ENCODE measurements around the gene RAPGEF1.

The RAPGEF1 gene

DNA sequence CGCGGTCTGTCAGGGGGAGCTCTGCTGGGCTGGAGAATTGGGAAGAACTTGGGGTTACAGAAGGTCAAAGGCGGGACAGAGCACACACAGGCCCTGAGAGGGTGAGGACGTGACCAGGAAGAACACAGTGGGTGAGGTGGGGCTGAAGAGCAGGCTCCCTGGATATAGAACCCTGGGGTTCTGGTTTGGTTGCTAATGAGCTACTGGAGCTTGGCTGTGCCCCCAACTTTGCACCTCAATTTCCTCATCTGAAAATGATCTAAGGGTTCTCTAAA is 110.7 kb downstream of the RAPGEF1 start (continued):
- TF ChIP-seq, protein P1, sequence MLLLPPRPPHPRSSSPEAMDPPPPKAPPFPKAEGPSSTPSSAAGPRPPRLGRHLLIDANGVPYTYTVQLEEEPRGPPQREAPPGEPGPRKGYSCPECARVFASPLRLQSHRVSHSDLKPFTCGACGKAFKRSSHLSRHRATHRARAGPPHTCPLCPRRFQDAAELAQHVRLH (tag by site-specific recombination; IDR thresholded peaks at IDR 0.05) = no peak

DNA sequence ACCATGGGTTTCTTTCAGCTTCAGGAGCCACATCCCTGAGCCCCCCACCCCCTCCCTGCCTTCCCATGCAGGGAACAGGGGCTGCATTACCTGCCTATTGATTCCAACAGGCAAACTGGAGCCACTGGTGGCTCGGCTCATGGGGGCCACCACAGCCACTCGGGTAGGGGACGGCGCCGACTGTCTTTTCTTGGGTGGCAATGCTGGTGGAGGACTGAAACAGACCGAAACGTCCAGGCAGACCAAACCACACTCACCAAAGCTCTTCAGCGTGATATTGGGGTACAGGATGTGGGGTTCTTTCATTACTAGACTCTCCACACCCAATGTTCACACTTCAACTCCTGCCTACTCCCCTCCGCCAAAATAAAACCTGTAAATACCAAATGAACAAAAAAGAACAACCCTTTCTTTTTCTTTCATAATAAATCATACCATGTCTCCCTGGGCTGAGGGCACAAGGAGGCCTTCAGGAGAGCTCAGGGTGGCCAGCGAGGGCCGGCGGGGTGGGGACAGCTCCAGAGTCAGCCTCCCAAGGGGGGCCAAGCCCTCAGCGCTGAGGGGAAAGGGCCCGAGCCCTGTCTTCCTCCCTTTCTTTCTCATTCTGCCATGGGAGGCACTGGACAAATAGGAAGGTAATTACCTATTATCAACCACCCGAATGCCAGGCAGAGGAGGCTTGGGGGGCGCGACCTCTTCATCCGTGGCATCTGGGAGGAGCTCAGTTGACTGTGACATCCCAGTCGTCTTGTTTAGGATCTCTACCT is 111.2 kb downstream of the RAPGEF1 start:
- Histone ChIP-seq H3K4me1 (ENCODE audit: control insufficient read depth, insufficient read depth, low read length) (peaks cover 2% of the 10 kb centered on the region; the same call in 1 of the 2 replicates), H3K36me3 (ENCODE audit: control insufficient read depth in 2 of 2, insufficient read depth in 1 of 2, low read length in 2 of 2) (peaks cover 0 to 29% of the 10 kb centered on the region in 2 experiments; a peak in 2 of 3 replicates), H3K27ac (ENCODE audit: extremely low read depth, low read depth, low read length) (no peak overlapping the region), H3K9me3 (ENCODE audit: control insufficient read depth, insufficient read depth, low read depth, low read length) (no peaks in the 10 kb centered on the region), H3K4me3 (ENCODE audit: low read depth, low read length) (no peak overlapping the region)
- POLR2A ChIA-PET = interaction anchor here (0.6 kb wide), 1 partner anchor 128 kb away, joined by 4 read pairs; no protein-coding TSS in a partner anchor
- CTCF ChIA-PET = interaction anchor here (0.6 to 2.0 kb wide), 3 partner anchors 112 to 478 kb away, joined by 3 to 6 read pairs (median 3); partner anchors contain the start of gene RAPGEF1
- TF ChIP-seq ZNF791 (tag by site-specific recombination; IDR thresholded peaks at IDR 0.05) = no peak
- TF ChIP-seq, protein P2, sequence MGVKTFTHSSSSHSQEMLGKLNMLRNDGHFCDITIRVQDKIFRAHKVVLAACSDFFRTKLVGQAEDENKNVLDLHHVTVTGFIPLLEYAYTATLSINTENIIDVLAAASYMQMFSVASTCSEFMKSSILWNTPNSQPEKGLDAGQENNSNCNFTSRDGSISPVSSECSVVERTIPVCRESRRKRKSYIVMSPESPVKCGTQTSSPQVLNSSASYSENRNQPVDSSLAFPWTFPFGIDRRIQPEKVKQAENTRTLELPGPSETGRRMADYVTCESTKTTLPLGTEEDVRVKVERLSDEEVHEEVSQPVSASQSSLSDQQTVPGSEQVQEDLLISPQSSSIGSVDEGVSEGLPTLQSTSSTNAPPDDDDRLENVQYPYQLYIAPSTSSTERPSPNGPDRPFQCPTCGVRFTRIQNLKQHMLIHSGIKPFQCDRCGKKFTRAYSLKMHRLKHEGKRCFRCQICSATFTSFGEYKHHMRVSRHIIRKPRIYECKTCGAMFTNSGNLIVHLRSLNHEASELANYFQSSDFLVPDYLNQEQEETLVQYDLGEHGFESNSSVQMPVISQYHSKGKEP (tag by site-specific recombination; IDR thresholded peaks at IDR 0.05) = no peak
- TF ChIP-seq ZNF548 (tag by site-specific recombination; IDR thresholded peaks at IDR 0.05) = no peak
- TF ChIP-seq ZBTB8A (tag by site-specific recombination; IDR thresholded peaks at IDR 0.05) = no peak
- TF ChIP-seq ZFP69B (tag by site-specific recombination; IDR thresholded peaks at IDR 0.05) = no peak
- TF ChIP-seq ZNF292 (tag by site-specific recombination; IDR thresholded peaks at IDR 0.05; ENCODE audit: borderline replicate concordance, low read depth) = no peak
- TF ChIP-seq ZNF777 (tag by site-specific recombination; IDR thresholded peaks at IDR 0.05; ENCODE audit: borderline replicate concordance) = no peak
- TF ChIP-seq, protein P3, sequence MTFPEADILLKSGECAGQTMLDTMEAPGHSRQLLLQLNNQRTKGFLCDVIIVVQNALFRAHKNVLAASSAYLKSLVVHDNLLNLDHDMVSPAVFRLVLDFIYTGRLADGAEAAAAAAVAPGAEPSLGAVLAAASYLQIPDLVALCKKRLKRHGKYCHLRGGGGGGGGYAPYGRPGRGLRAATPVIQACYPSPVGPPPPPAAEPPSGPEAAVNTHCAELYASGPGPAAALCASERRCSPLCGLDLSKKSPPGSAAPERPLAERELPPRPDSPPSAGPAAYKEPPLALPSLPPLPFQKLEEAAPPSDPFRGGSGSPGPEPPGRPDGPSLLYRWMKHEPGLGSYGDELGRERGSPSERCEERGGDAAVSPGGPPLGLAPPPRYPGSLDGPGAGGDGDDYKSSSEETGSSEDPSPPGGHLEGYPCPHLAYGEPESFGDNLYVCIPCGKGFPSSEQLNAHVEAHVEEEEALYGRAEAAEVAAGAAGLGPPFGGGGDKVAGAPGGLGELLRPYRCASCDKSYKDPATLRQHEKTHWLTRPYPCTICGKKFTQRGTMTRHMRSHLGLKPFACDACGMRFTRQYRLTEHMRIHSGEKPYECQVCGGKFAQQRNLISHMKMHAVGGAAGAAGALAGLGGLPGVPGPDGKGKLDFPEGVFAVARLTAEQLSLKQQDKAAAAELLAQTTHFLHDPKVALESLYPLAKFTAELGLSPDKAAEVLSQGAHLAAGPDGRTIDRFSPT (tag by site-specific recombination; IDR thresholded peaks at IDR 0.05) = no peak
- TF ChIP-seq, protein P4, sequence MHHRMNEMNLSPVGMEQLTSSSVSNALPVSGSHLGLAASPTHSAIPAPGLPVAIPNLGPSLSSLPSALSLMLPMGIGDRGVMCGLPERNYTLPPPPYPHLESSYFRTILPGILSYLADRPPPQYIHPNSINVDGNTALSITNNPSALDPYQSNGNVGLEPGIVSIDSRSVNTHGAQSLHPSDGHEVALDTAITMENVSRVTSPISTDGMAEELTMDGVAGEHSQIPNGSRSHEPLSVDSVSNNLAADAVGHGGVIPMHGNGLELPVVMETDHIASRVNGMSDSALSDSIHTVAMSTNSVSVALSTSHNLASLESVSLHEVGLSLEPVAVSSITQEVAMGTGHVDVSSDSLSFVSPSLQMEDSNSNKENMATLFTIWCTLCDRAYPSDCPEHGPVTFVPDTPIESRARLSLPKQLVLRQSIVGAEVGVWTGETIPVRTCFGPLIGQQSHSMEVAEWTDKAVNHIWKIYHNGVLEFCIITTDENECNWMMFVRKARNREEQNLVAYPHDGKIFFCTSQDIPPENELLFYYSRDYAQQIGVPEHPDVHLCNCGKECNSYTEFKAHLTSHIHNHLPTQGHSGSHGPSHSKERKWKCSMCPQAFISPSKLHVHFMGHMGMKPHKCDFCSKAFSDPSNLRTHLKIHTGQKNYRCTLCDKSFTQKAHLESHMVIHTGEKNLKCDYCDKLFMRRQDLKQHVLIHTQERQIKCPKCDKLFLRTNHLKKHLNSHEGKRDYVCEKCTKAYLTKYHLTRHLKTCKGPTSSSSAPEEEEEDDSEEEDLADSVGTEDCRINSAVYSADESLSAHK (tag by site-specific recombination; IDR thresholded peaks at IDR 0.05) = no peak
- TF ChIP-seq KLF9 (tag by site-specific recombination; IDR thresholded peaks at IDR 0.05; ENCODE audit: low read depth) = no peak
- TF ChIP-seq ZNF350 (tag by site-specific recombination; IDR thresholded peaks at IDR 0.05) = no peak
- no peak for TF ChIP-seq GFI1B (tag by site-specific recombination; IDR thresholded peaks at IDR 0.05)
- no peak for TF ChIP-seq ZBTB1 (tag by site-specific recombination; IDR thresholded peaks at IDR 0.05)
- no peak for TF ChIP-seq ZNF10 (tag by site-specific recombination; IDR thresholded peaks at IDR 0.05)
